KMS-11 (cell line): ENCODE measurements around the gene LHFPL3.

Source experiments
- H2AFZ ChIP-seq: fragments of 200-600 bp; sonication (generic); 2 replicates; pipeline ENCODE4 v1.6.1; 2016; ENCODE audit warnings: antibody characterized with exemption, mixed run types, low read depth
- H3K27ac ChIP-seq: fragments of 200-600 bp; sonication (generic); 2 replicates; pipeline ENCODE4 v1.6.1; 2016; ENCODE audit warnings: mild to moderate bottlenecking, mixed run types
- H3K27me3 ChIP-seq: fragments of 200-600 bp; sonication (generic); 2 replicates; pipeline ENCODE4 v1.6.1; 2017; ENCODE audit warnings: mild to moderate bottlenecking, low read depth, mixed run types, moderate library complexity; ENCODE audit not compliant: insufficient read depth
- H3K36me3 ChIP-seq: fragments of 200-600 bp; sonication (generic); 2 replicates; pipeline ENCODE4 v1.6.1; 2017; ENCODE audit warnings: mild to moderate bottlenecking, mixed run types; ENCODE audit not compliant: insufficient read depth
- H3K4me1 ChIP-seq: fragments of 200-600 bp; sonication (generic); 2 replicates; pipeline ENCODE4 v1.6.1; 2016; ENCODE audit warnings: mild to moderate bottlenecking, low read depth, mixed run types; ENCODE audit not compliant: poor library complexity, severe bottlenecking
- H3K4me2 ChIP-seq: fragments of 200-600 bp; sonication (generic); 2 replicates; pipeline ENCODE4 v1.7.0; 2016; ENCODE audit warnings: mild to moderate bottlenecking, mixed run types
- H3K4me3 ChIP-seq: fragments of 200-600 bp; sonication (generic); IDR thresholded peaks from 2 replicates; pipeline ENCODE4 v1.6.1; 2017; ENCODE audit warnings: low read depth, low read length, mixed read lengths; ENCODE audit not compliant: insufficient read depth
- H3K79me2 ChIP-seq: fragments of 200-600 bp; sonication (generic); 2 replicates; pipeline ENCODE4 v1.6.1; 2016; ENCODE audit warnings: low read depth, mixed run types; ENCODE audit not compliant: insufficient read depth
- H3K9ac ChIP-seq: fragments of 200-600 bp; sonication (generic); 2 replicates; pipeline ENCODE4 v1.6.1; 2016; ENCODE audit warnings: mild to moderate bottlenecking, mixed run types
- H4K20me1 ChIP-seq: fragments of 200-600 bp; sonication (generic); 2 replicates; pipeline ENCODE4 v1.6.1; 2016; ENCODE audit warnings: mild to moderate bottlenecking, mixed run types; ENCODE audit not compliant: insufficient read depth
- TF ChIP-seq, protein P1 (sequence below): fragments of 200-600 bp; sonication (generic); conservative IDR thresholded peaks from 2 replicates; pipeline ENCODE4 v1.6.1; 2017; ENCODE audit warnings: low read depth, mild to moderate bottlenecking, antibody characterized with exemption, low read length, moderate library complexity, mixed read lengths

LHFPL3 gene

DNA sequence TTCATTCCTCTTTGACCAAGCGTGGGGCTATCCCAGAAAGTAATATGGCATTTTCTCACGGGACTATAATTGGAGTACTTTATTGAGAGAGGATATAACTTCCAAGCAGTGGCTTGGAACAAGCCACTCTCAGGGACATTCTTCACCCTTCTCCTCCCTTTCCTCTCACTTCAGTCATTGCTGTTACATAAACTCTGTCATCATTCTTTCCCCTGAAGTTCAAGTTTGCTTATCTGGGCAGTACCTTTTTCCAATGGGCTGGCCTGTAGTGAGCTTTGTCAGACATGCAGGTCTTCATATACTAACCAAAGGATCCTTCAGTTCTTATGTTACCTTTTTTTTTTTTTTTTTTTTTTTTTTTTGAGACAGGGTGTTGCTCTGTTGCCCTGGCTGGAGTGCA is 626.9 kb downstream of the LHFPL3 start:
- Histone ChIP-seq H4K20me1 (no peaks in the 10 kb centered on the region), H3K27me3 (no peaks in the 10 kb centered on the region), H3K4me2 (peak overlapping the region; percentile 77; the same call in 1 of the 2 replicates), H3K36me3 (no peaks in the 10 kb centered on the region), H2AFZ (no peak overlapping the region), H3K4me3 (no peak overlapping the region), H3K4me1 (peaks cover 94% of the 10 kb centered on the region), H3K79me2 (peaks cover 10% of the 10 kb centered on the region; the same call in 1 of the 2 replicates), H3K27ac (peak overlapping the region; percentile 96), H3K9ac (no peak overlapping the region)
- TF ChIP-seq, protein P1, sequence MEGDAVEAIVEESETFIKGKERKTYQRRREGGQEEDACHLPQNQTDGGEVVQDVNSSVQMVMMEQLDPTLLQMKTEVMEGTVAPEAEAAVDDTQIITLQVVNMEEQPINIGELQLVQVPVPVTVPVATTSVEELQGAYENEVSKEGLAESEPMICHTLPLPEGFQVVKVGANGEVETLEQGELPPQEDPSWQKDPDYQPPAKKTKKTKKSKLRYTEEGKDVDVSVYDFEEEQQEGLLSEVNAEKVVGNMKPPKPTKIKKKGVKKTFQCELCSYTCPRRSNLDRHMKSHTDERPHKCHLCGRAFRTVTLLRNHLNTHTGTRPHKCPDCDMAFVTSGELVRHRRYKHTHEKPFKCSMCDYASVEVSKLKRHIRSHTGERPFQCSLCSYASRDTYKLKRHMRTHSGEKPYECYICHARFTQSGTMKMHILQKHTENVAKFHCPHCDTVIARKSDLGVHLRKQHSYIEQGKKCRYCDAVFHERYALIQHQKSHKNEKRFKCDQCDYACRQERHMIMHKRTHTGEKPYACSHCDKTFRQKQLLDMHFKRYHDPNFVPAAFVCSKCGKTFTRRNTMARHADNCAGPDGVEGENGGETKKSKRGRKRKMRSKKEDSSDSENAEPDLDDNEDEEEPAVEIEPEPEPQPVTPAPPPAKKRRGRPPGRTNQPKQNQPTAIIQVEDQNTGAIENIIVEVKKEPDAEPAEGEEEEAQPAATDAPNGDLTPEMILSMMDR, result no peak
